NT2/D1 (cell line): Measurements from ENCODE around the gene SRF.

Experiments used
- DNase-seq: peaks from one replicate; pipeline ENCODE4 v3.0.0-alpha.2; 2011; ENCODE audit warnings: low read depth, low spot score
- H3K27me3 ChIP-seq: 2 replicates; pipeline ENCODE4 v1.6.0; 2011; ENCODE audit warnings: mild to moderate bottlenecking; ENCODE audit not compliant: insufficient read length, insufficient read depth
- H3K36me3 ChIP-seq: 2 replicates; pipeline ENCODE4 v1.6.1; 2011; ENCODE audit warnings: mild to moderate bottlenecking, low read length, mixed read lengths; ENCODE audit not compliant: insufficient read depth, insufficient read length
- H3K4me1 ChIP-seq: 2 replicates; pipeline ENCODE4 v1.5.1; 2011; ENCODE audit not compliant: insufficient read depth, insufficient read length
- H3K4me3 ChIP-seq: 2 replicates; pipeline ENCODE4 v1.5.1; 2011; ENCODE audit warnings: low read depth; ENCODE audit not compliant: insufficient read length
- H3K9ac ChIP-seq: 2 replicates; pipeline ENCODE4 v1.6.0; 2011; ENCODE audit warnings: low read depth; ENCODE audit not compliant: insufficient read length
- H3K9me3 ChIP-seq: 2 replicates; pipeline ENCODE4 v1.5.1; 2011; ENCODE audit warnings: mild to moderate bottlenecking, low read length; ENCODE audit not compliant: insufficient read depth
- SUZ12 ChIP-seq: IDR thresholded peaks from 2 replicates; pipeline ENCODE4 v1.6.1; 2011; ENCODE audit not compliant: insufficient read length, insufficient read depth; ENCODE audit errors: extremely low read depth
- YY1 ChIP-seq: IDR thresholded peaks from 2 replicates; pipeline ENCODE4 v1.6.1; 2011; ENCODE audit not compliant: insufficient read length, insufficient read depth
- ZNF274 ChIP-seq: IDR thresholded peaks from 2 replicates; pipeline ENCODE4 v1.6.1; 2011; ENCODE audit warnings: mild to moderate bottlenecking, low read depth, low read length

SRF gene

GRCh38 chr6:43142101-43142500 is 29.0 kb upstream of the SRF start:
- Histone ChIP-seq H3K27me3 (no peaks in the 10 kb centered on the region), H3K36me3 (peaks cover 68% of the 10 kb centered on the region), H3K4me3 (no peak overlapping the region), H3K4me1 (peaks cover 5% of the 10 kb centered on the region), H3K9ac (no peak overlapping the region), H3K9me3 (no peaks in the 10 kb centered on the region)
- TF ChIP-seq YY1, result no peak
- no peak for TF ChIP-seq ZNF274
- no peak for TF ChIP-seq SUZ12
- no peak for DNase-seq

- DNase-seq, result peak; percentile 84
- peaks cover 5% of the 10 kb centered on the region for H3K4me1 ChIP-seq
- H3K9ac ChIP-seq, result peak overlapping the region; percentile 15
- H3K9me3 ChIP-seq, result no peaks in the 10 kb centered on the region
- TF ChIP-seq YY1 (no peak), SUZ12 (no peak), ZNF274 (no peak)
- H3K36me3 ChIP-seq, result peaks cover 68% of the 10 kb centered on the region
- H3K4me3 ChIP-seq, result no peak overlapping the region
- H3K27me3 ChIP-seq, result no peaks in the 10 kb centered on the region
These were observed 27.6 kb upstream of the SRF start for GRCh38 chr6:43143235-43144128.

GRCh38 chr6:43144879-43145278 is 26.2 kb upstream of the SRF start:
- H3K4me3 ChIP-seq, result no peak overlapping the region
- no peak for TF ChIP-seq YY1
- no peak overlapping the region for H3K9ac ChIP-seq
- H3K27me3 ChIP-seq, result no peaks in the 10 kb centered on the region
- peaks cover 60% of the 10 kb centered on the region for H3K36me3 ChIP-seq
- peaks cover 5% of the 10 kb centered on the region for H3K4me1 ChIP-seq
- no peaks in the 10 kb centered on the region for H3K9me3 ChIP-seq
- no peak for DNase-seq

- no peak overlapping the region for H3K4me3 ChIP-seq
- TF ChIP-seq YY1, result no peak
- TF ChIP-seq SUZ12, result no peak
- no peak for TF ChIP-seq ZNF274
- no peak overlapping the region for H3K9ac ChIP-seq
- no peaks in the 10 kb centered on the region for H3K27me3 ChIP-seq
- DNase-seq, result no peak
- H3K36me3 ChIP-seq, result peaks cover 65% of the 10 kb centered on the region
- no peaks in the 10 kb centered on the region for H3K9me3 ChIP-seq
- peaks cover 5% of the 10 kb centered on the region for H3K4me1 ChIP-seq
These were observed 24.8 kb upstream of the SRF start for GRCh38 chr6:43146261-43146660.

- no peak for TF ChIP-seq SUZ12
- TF ChIP-seq ZNF274, result no peak
- no peak for TF ChIP-seq YY1
- Histone ChIP-seq H3K36me3 (peaks cover 58% of the 10 kb centered on the region), H3K9ac (no peak overlapping the region), H3K4me3 (no peak overlapping the region), H3K4me1 (peaks cover 5% of the 10 kb centered on the region), H3K27me3 (no peaks in the 10 kb centered on the region), H3K9me3 (no peaks in the 10 kb centered on the region)
- no peak for DNase-seq
These were observed 24.1 kb upstream of the SRF start for GRCh38 chr6:43146709-43147688.

- H3K4me1 ChIP-seq, result peaks cover 1% of the 10 kb centered on the region
- TF ChIP-seq ZNF274, result no peak
- no peak for TF ChIP-seq SUZ12
- no peak for TF ChIP-seq YY1
- H3K9me3 ChIP-seq, result no peaks in the 10 kb centered on the region
These were observed 23.2 kb upstream of the SRF start for GRCh38 chr6:43147691-43148477.

More at GRCh38 chr6:43147691-43148477, 23.2 kb upstream of the SRF start:
- Histone ChIP-seq H3K4me3 (no peak overlapping the region), H3K36me3 (peaks cover 58% of the 10 kb centered on the region), H3K27me3 (no peaks in the 10 kb centered on the region), H3K9ac (no peak overlapping the region)
- no peak for DNase-seq
